Dendritic cell treated with granulocyte-macrophage colony-stimulating factor and Interleukin-4, amounts not matched to agents 40 ng/mL and 50 ng/mL, for 4 days (primary cell): ENCODE data around the gene DUSP7.
A peak's percentile ranks its signal among the peaks of the same experiment; 100 is the strongest.

ENCODE experiments used
- H3K27ac Mint-ChIP-seq: one replicate; pipeline ENCODE4 v1.8.0; 2022; ENCODE audit warnings: mild to moderate bottlenecking, mixed read lengths
- H3K27me3 Mint-ChIP-seq: one replicate; pipeline ENCODE4 v1.8.0; 2022; ENCODE audit warnings: mild to moderate bottlenecking, mixed read lengths
- H3K36me3 Mint-ChIP-seq: one replicate; pipeline ENCODE4 v1.8.0; 2022; ENCODE audit warnings: low read depth, mixed read lengths
- H3K4me1 Mint-ChIP-seq: one replicate; pipeline ENCODE4 v1.8.0; 2022; ENCODE audit warnings: low read depth, mixed read lengths
- H3K4me3 Mint-ChIP-seq: one replicate; pipeline ENCODE4 v1.8.0; 2022; ENCODE audit warnings: mild to moderate bottlenecking, moderate library complexity, mixed read lengths
- H3K9me3 Mint-ChIP-seq: one replicate; pipeline ENCODE4 v1.8.0; 2022; ENCODE audit warnings: mixed read lengths
- intact Hi-C: fragments of 100-400 bp; cut with micrococcal nuclease; formaldehyde crosslinking; loops from one replicate; pipeline ENCODE4 v1.15.0; 2022

The DUSP7 gene

DNA sequence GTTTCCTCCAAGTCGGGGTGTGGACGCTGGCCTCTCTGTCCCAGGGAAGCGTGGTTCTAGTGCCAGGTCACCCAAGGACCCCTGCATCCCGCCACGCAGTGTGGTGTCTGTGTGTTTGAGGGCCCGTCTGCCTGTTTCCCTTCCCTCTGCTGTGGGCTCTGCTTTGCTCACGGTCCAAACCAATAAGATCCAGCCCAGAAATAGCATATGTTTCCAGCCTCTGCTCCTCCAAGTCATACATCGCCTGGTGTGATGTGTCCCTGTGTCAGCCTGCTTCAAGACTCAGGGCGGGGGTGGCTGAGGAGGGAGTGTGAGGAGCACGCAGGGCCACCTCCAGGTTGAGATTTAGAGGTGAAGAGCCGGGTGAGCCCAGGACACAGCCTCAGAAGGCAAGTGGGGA is 38.8 kb downstream of the DUSP7 start:
- H3K4me1 Mint-ChIP-seq, result peaks cover 6% of the 10 kb centered on the region
- intact Hi-C loops, result no loop called here

GRCh38 chr3:52015438-52016228 is 40.7 kb downstream of the DUSP7 start:
- intact Hi-C loops, result no loop called here

More for the DNA sequence above, 38.8 kb downstream of the DUSP7 start:
- no peaks in the 10 kb centered on the region for H3K9me3 Mint-ChIP-seq
- no peak overlapping the region for H3K27ac Mint-ChIP-seq
- no peaks in the 10 kb centered on the region for H3K36me3 Mint-ChIP-seq
- peaks cover 4% of the 10 kb centered on the region for H3K27me3 Mint-ChIP-seq
- H3K4me3 Mint-ChIP-seq, result no peak overlapping the region

GRCh38 chr3:52014613-52015012 is 41.8 kb downstream of the DUSP7 start:
- Mint-ChIP-seq H3K9me3 (no peaks in the 10 kb centered on the region), H3K4me1 (no peaks in the 10 kb centered on the region), H3K36me3 (no peaks in the 10 kb centered on the region), H3K27me3 (peaks cover 4% of the 10 kb centered on the region), H3K27ac (no peak overlapping the region), H3K4me3 (no peak overlapping the region)
- intact Hi-C loops, result no loop called here

More at GRCh38 chr3:52015438-52016228, 40.7 kb downstream of the DUSP7 start:
- Mint-ChIP-seq H3K27ac (no peak overlapping the region), H3K9me3 (no peaks in the 10 kb centered on the region), H3K4me1 (no peaks in the 10 kb centered on the region), H3K27me3 (peaks cover 4% of the 10 kb centered on the region), H3K4me3 (no peak overlapping the region), H3K36me3 (no peaks in the 10 kb centered on the region)

GRCh38 chr3:52013802-52014598 is 42.4 kb downstream of the DUSP7 start:
- no peaks in the 10 kb centered on the region for H3K36me3 Mint-ChIP-seq
- no peak overlapping the region for H3K4me3 Mint-ChIP-seq
- peaks cover 4% of the 10 kb centered on the region for H3K27me3 Mint-ChIP-seq
- intact Hi-C loops, result no loop called here
- H3K4me1 Mint-ChIP-seq, result no peaks in the 10 kb centered on the region
- no peaks in the 10 kb centered on the region for H3K9me3 Mint-ChIP-seq
- no peak overlapping the region for H3K27ac Mint-ChIP-seq

DNA sequence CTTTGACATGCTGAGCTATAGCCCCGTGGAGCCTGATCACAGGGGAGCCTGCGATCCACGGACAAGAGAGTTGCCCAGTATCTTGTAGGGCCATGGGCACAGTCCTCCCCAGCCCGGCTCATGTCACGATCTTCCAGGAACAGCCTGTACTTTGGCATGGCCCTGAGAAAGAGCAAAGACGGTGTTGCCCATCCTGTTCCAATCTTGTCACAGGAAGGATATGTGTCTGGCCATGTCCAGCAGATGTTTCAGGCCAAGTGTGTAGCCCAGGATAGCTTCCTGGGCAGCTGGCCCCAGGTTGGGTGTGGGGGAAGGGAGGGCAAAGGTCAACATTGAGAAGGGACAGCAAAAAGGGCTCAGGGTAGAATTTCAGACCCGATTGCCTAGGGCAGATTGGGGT is 43.7 kb downstream of the DUSP7 start:
- H3K27me3 Mint-ChIP-seq, result peaks cover 4% of the 10 kb centered on the region
- H3K27ac Mint-ChIP-seq, result no peak overlapping the region
- no peaks in the 10 kb centered on the region for H3K36me3 Mint-ChIP-seq
- intact Hi-C loops, result no loop called here
- H3K4me1 Mint-ChIP-seq, result no peaks in the 10 kb centered on the region
- H3K9me3 Mint-ChIP-seq, result no peaks in the 10 kb centered on the region
- no peak overlapping the region for H3K4me3 Mint-ChIP-seq

GRCh38 chr3:52010431-52010830 is 45.9 kb downstream of the DUSP7 start:
- no peak overlapping the region for H3K4me3 Mint-ChIP-seq
- H3K9me3 Mint-ChIP-seq, result no peaks in the 10 kb centered on the region
- peaks cover 12% of the 10 kb centered on the region for H3K4me1 Mint-ChIP-seq
- H3K27me3 Mint-ChIP-seq, result no peaks in the 10 kb centered on the region
- intact Hi-C loops, result no loop called here
- H3K36me3 Mint-ChIP-seq, result no peaks in the 10 kb centered on the region
- no peak overlapping the region for H3K27ac Mint-ChIP-seq

DNA sequence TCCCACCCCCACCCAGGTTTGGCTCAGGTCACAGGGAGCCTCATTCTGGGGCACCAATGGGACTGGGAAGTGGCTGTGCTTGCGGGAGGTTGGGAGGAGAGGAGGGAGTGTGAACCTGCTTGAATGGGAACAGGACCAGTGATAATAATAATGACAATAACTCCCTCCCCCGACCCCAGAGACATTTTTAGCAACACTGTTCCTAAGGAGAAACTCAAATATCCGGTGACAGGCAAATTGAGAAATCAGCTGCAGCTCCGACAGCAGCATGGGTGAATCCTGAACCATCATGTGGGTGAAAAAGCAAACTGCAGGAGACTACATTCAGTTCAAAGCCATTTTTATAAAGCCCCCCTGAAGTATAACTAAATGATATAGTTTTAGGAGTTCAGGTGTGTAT is 49.1 kb downstream of the DUSP7 start:
- H3K9me3 Mint-ChIP-seq, result no peaks in the 10 kb centered on the region
- peaks cover 4% of the 10 kb centered on the region for H3K27me3 Mint-ChIP-seq
- intact Hi-C loops, result no loop called here
- peaks cover 17% of the 10 kb centered on the region for H3K4me1 Mint-ChIP-seq
- no peaks in the 10 kb centered on the region for H3K36me3 Mint-ChIP-seq
- no peak overlapping the region for H3K4me3 Mint-ChIP-seq
- H3K27ac Mint-ChIP-seq, result no peak overlapping the region

- Mint-ChIP-seq H3K27me3 (peaks cover 6% of the 10 kb centered on the region), H3K27ac (no peak overlapping the region), H3K4me3 (no peak overlapping the region), H3K36me3 (no peaks in the 10 kb centered on the region), H3K4me1 (peaks cover 20% of the 10 kb centered on the region), H3K9me3 (no peaks in the 10 kb centered on the region)
- intact Hi-C loops, result no loop called here
Measured at GRCh38 chr3:52006820-52007133, 49.6 kb downstream of the DUSP7 start.

DNA sequence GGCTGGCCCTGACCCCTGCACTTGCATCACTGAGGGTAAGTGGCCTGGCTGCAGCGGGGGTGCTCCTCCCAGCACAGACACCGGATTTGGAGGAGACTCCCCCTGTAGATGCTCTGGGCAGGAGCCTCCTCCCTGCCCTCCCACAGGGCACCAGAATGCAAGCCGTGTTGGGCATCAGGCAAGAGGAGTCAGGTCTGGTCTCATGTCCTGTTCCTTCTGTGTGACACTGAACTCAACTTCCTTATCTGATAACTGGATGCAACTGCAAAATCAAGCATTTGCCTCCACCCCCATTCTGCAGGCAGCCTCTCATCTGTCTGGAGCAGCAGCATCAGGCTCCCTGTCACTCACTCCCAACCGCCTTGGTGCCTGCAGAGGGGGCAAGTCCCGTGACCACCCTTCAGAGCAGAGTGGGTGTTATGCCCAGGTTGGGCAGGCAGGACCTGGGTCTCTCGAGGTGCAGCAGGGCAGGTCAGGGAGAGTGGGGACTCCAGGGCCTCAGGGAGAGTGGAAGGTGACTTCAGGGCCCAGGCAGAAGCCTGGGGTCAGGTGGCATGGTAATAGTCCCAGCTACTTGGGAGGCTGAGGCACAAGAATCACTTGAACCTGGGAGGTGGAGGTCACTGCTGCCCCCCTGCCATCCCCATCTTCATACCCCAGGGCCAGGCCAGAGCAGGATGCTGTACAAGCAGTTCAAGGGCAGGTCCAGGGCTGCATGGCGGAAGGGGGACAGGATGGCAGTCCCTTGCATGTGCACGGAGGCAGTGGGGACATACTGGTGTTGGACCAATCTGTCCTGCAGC is 50.2 kb downstream of the DUSP7 start:
- Mint-ChIP-seq H3K4me1 (peaks cover 24% of the 10 kb centered on the region), H3K27ac (peak overlapping the region; percentile 42), H3K4me3 (no peak overlapping the region), H3K36me3 (no peaks in the 10 kb centered on the region), H3K27me3 (peaks cover 6% of the 10 kb centered on the region), H3K9me3 (no peaks in the 10 kb centered on the region)
- intact Hi-C loops, result no loop called here

GRCh38 chr3:52005571-52005986 is 50.8 kb downstream of the DUSP7 start:
- intact Hi-C loops, result no loop called here
- H3K4me3 Mint-ChIP-seq, result no peak overlapping the region
- H3K9me3 Mint-ChIP-seq, result no peaks in the 10 kb centered on the region
- H3K4me1 Mint-ChIP-seq, result peaks cover 24% of the 10 kb centered on the region
- H3K27me3 Mint-ChIP-seq, result peaks cover 6% of the 10 kb centered on the region
- peak overlapping the region; percentile 42 for H3K27ac Mint-ChIP-seq
- no peaks in the 10 kb centered on the region for H3K36me3 Mint-ChIP-seq

GRCh38 chr3:52004906-52005395 is 51.4 kb downstream of the DUSP7 start:
- H3K4me1 Mint-ChIP-seq, result peaks cover 24% of the 10 kb centered on the region
- H3K27ac Mint-ChIP-seq, result peak overlapping the region; percentile 0
- H3K27me3 Mint-ChIP-seq, result peaks cover 6% of the 10 kb centered on the region
- intact Hi-C loops, result loop anchor here (5.0 kb wide), 1 partner anchor 47 kb away; no protein-coding TSS in a partner anchor
- H3K9me3 Mint-ChIP-seq, result no peaks in the 10 kb centered on the region
- no peak overlapping the region for H3K4me3 Mint-ChIP-seq
- H3K36me3 Mint-ChIP-seq, result no peaks in the 10 kb centered on the region

DNA sequence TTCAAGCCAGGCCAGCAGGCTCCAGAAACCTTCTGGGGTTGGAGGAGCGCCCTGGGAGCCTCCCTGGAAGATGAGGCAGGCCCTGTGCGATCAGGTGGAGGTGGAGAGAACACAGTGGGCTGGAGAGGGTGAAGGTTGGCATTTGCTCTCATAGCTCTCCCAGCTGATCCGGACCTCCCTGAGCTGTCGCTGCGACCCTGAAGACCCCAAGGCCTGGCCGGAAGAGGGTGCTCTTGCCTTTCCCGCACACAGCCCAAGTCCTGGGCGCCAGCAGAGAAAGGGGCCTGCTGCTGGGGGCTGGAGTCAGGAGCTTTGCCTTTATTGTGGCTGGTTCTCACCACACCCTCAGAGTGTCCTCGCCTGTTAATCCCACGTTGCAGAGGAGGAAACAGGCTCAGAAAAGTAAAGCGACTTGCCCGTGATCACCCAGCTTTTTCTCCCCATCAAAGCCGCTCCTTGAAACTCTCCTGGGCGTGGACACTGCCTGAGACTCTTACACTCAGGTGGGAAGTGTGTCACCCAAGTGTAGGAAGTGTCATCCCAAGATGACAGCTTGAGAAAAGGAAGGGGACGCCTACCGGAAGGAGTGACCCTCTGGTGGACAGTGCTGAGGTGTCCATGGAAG is 52.1 kb downstream of the DUSP7 start:
- no peak overlapping the region for H3K4me3 Mint-ChIP-seq
- peaks cover 6% of the 10 kb centered on the region for H3K27me3 Mint-ChIP-seq
- H3K36me3 Mint-ChIP-seq, result no peaks in the 10 kb centered on the region
- H3K4me1 Mint-ChIP-seq, result peaks cover 24% of the 10 kb centered on the region
- no peak overlapping the region for H3K27ac Mint-ChIP-seq
- H3K9me3 Mint-ChIP-seq, result no peaks in the 10 kb centered on the region
- intact Hi-C loops, result loop anchor here (5.0 kb wide), 1 partner anchor 48 kb away; no protein-coding TSS in a partner anchor

- intact Hi-C loops, result loop anchor here (2.0 to 5.0 kb wide), 2 partner anchors 50 to 120 kb away; no protein-coding TSS in a partner anchor
- Mint-ChIP-seq H3K4me1 (peaks cover 24% of the 10 kb centered on the region), H3K9me3 (no peaks in the 10 kb centered on the region), H3K36me3 (no peaks in the 10 kb centered on the region), H3K4me3 (no peak overlapping the region), H3K27ac (no peak overlapping the region), H3K27me3 (peaks cover 12% of the 10 kb centered on the region)
Measured at GRCh38 chr3:52002748-52003147, 53.6 kb downstream of the DUSP7 start.
